A673 (cell line): ENCODE measurements around the gene MYO5B. TPM values are rescaled to one million over a fixed set of nuclear protein-coding genes. Genes with fewer than 3 reads are reported as not detected.

Experiments
- BruUV-seq: library from RNA; stranded (reverse); fragments of 400-500 nt; replicated peaks from 2 replicates; lab custom pipeline; 2021; lab: Mats Ljungman, UMichigan
- CTCF ChIA-PET: fragments of 300-600 bp; sonication (Branson Sonifier 250); formaldehyde crosslinking; loops from one replicate; lab custom pipeline; 2022; ENCODE audit warnings: antibody characterized with exemption; lab: Charles Lee
- POLR2A ChIA-PET: fragments of 300-600 bp; sonication (Branson Sonifier 250); formaldehyde crosslinking; loops from one replicate; lab custom pipeline; 2022; ENCODE audit warnings: antibody characterized with exemption; ENCODE audit not compliant: low non-redundant PET; lab: Charles Lee
- DNase-seq: peaks from one replicate; pipeline ENCODE4 v3.0.0-alpha.2; 2015; ENCODE audit warnings: low spot score
- H3K27ac ChIP-seq: fragments of 200-600 bp; sonication (generic); 2 replicates; pipeline ENCODE4 v1.5.1; 2016; ENCODE audit warnings: mixed run types, low read depth, mild to moderate bottlenecking, mixed read lengths, antibody characterized with exemption, low read length; ENCODE audit not compliant: poor library complexity, severe bottlenecking
- H3K27me3 ChIP-seq: fragments of 200-600 bp; sonication (generic); replicated peaks from 2 replicates; pipeline ENCODE4 v1.6.1; 2017; ENCODE audit warnings: mixed run types, low read depth, mild to moderate bottlenecking, mixed read lengths, antibody characterized with exemption, low read length; ENCODE audit not compliant: insufficient read depth, poor library complexity
- H3K36me3 ChIP-seq: fragments of 200-600 bp; sonication (generic); 2 replicates; pipeline ENCODE4 v1.6.1; 2016; ENCODE audit warnings: mixed run types, mild to moderate bottlenecking, mixed read lengths, antibody characterized with exemption, low read length; ENCODE audit not compliant: insufficient read depth, poor library complexity, severe bottlenecking
- H3K4me1 ChIP-seq: fragments of 200-600 bp; sonication (generic); 2 replicates; pipeline ENCODE4 v1.6.1; 2017; ENCODE audit warnings: mixed run types, mild to moderate bottlenecking, mixed read lengths, antibody characterized with exemption, low read length; ENCODE audit not compliant: insufficient read depth, poor library complexity, severe bottlenecking
- H3K4me3 ChIP-seq: fragments of 200-600 bp; sonication (generic); 2 replicates; pipeline ENCODE4 v1.5.1; 2016; ENCODE audit warnings: low read depth, mixed run types, mild to moderate bottlenecking, mixed read lengths, low read length; ENCODE audit not compliant: poor library complexity, severe bottlenecking
- H3K9me3 ChIP-seq: fragments of 200-600 bp; sonication (generic); 2 replicates; pipeline ENCODE4 v1.6.1; 2016; ENCODE audit warnings: mixed run types, low read depth, mild to moderate bottlenecking, mixed read lengths, antibody characterized with exemption, low read length; ENCODE audit not compliant: poor library complexity, severe bottlenecking
- CTCF ChIP-seq: fragments of 300-800, 200-600 bp; sonication (generic); conservative IDR thresholded peaks from 2 replicates; pipeline ENCODE4 v1.5.1; 2017; ENCODE audit warnings: low read depth, mild to moderate bottlenecking, antibody characterized with exemption, low read length, moderate library complexity, mixed read lengths
- EZH2 ChIP-seq: fragments of 200-600 bp; sonication (generic); IDR thresholded peaks from 2 replicates; pipeline ENCODE4 v1.6.1; 2017; ENCODE audit warnings: borderline replicate concordance, low read depth, mild to moderate bottlenecking, mixed read lengths, antibody characterized with exemption, low read length; ENCODE audit not compliant: poor library complexity, severe bottlenecking
- intact Hi-C: fragments of 100-400 bp; cut with micrococcal nuclease; formaldehyde crosslinking; loops from one replicate; pipeline ENCODE4 v1.10.0; 2022; ENCODE audit not compliant: unreplicated experiment
- total RNA-seq: library from RNA; stranded (reverse); gene quantifications from 2 replicates; pipeline ENCODE4 v1.2.3, GENCODE V29; 2021

The MYO5B gene
- total RNA-seq, 1 experiment from 2014 or later, result 0.30 TPM

DNA sequence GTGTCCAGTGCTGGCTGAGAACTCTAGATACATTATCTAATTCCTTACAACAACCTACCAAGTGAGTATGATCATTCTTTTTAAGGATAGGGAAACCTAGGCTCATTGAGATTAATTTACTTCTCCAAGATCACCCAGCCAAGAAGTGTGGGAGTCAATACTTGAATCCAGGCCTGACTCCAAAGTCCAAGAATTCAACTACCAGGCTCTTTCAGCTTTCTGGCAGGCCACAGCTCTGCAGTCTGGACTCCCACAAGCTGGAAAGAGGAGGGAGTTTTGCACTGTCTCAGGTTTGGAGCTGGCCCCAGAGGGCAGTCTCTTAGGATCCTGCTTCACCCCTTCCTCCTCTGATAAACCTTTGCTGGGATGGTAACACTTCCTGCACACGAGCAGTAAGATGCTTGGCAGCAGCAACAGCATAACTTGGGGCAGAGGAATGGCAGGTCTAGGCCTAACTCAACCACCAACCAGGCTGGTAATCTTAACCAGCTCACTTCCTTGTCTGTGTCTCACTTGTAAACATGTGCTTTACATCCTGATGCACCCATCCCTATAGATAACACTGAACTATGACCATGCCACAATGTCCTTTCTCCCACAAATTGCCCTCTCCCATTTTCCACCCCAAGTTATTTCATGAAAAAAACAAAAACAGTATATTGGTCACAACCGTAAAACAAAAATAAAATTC is 270.5 kb downstream of the MYO5B start:
- TF ChIP-seq EZH2 (no peak), CTCF (no peak)
- Histone ChIP-seq H3K9me3 (no peaks in the 10 kb centered on the region), H3K36me3 (no peaks in the 10 kb centered on the region), H3K27ac (no peak overlapping the region), H3K4me3 (no peak overlapping the region), H3K4me1 (peaks cover 6% of the 10 kb centered on the region), H3K27me3 (peaks cover 37% of the 10 kb centered on the region)
- DNase-seq, result no peak
- no TSS peak for BruUV-seq
- CTCF ChIA-PET, result no interaction called here
- intact Hi-C loops, result no loop called here
- POLR2A ChIA-PET, result interaction anchor here (0.6 kb wide), 1 partner anchor 21 kb away, joined by 3 read pairs; no protein-coding TSS in a partner anchor

DNA sequence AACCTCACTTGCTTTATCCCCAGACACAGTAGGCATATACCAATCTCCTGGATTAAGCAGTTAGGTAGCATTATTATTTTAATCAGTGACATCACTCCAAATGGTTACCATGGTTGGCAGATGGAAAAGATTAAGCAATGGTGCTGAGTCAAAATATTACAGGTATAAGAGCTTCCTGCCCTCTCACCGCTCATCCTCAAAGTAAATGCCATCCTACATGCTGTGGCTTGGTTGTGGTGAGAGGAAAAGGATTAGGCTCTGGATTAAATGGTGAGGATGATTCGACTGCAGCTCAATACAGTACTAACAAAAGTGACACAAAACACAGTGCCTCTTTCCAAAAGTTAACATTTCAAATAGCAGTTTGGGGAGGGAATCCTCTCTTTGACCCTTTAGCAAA is 272.7 kb downstream of the MYO5B start:
- Histone ChIP-seq H3K4me1 (peaks cover 6% of the 10 kb centered on the region), H3K36me3 (no peaks in the 10 kb centered on the region), H3K27me3 (peaks cover 55% of the 10 kb centered on the region), H3K4me3 (no peak overlapping the region), H3K9me3 (no peaks in the 10 kb centered on the region), H3K27ac (no peak overlapping the region)
- TF ChIP-seq EZH2, result no peak
- TF ChIP-seq CTCF, result no peak
- no TSS peak for BruUV-seq
- intact Hi-C loops, result no loop called here
- CTCF ChIA-PET, result no interaction called here
- POLR2A ChIA-PET, result no interaction called here
- DNase-seq, result no peak

DNA sequence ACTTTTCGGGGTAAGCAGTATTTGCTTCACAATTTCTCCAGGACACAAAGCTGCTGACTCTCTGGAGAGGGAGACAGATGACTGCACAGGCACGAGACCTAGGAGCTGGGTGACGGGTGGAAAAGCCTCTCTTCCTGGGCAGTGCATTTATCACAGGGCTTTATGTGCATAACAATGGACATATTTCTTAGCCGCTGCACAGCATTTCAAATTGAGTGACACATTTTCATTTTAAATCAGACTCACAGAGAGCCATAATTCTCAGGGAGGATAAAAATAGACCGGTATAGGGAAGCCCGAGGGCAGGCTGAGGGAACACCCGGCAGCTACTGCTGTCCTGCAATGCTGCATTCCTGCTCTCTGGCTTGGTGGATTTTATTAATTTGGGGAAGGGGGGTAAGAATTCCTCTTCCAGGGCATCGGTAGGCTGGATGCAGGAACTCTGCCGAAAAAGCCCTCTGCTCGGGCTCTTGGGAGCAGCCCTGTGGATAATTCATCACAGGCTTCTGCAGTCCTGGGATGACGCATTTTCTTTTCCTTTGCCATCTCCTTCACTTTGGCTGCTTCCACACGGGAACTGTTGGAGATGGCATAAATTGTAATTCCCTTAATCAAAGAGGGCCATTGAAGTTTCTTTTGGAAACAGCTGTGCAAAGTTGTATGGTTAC is 273.5 kb downstream of the MYO5B start:
- no peak for TF ChIP-seq CTCF
- TF ChIP-seq EZH2, result no peak
- Histone ChIP-seq H3K4me1 (peaks cover 6% of the 10 kb centered on the region), H3K27ac (no peak overlapping the region), H3K27me3 (peaks cover 55% of the 10 kb centered on the region), H3K9me3 (no peaks in the 10 kb centered on the region), H3K4me3 (no peak overlapping the region), H3K36me3 (no peaks in the 10 kb centered on the region)
- no TSS peak for BruUV-seq
- intact Hi-C loops, result no loop called here
- ChIA-PET CTCF (no interaction called here), POLR2A (no interaction called here)
- no peak for DNase-seq
